A549 (cell line): ENCODE data around the gene PODXL2. TPM values are rescaled to one million over a fixed set of nuclear protein-coding genes. Genes with fewer than 3 reads are reported as not detected.

Experiments
- ATAC-seq, 2 experiments: fragments of 200-7000 bp in 1 of 2; fragments of >200 bp in 1 of 2; cut with Nextera tagmentation in 1 of 2; cut with Tn5 transposase in 1 of 2; 3 replicates each; pipeline versions ENCODE4 v1.8.0 to v1.9.1; 2018 to 2020; ENCODE audit warnings: mild to moderate bottlenecking in 1 of 2, moderate library complexity in 1 of 2
- CTCF ChIA-PET: fragments of 300-600 bp; sonication (Branson Sonifier 250); formaldehyde crosslinking; extraction: SDS; loops from one replicate; lab custom pipeline; 2021; ENCODE audit warnings: antibody characterized with exemption, inconsistent platforms; lab: Yijun Ruan, JAX
- POLR2A ChIA-PET: fragments of 350-600 bp; formaldehyde crosslinking; extraction: SDS; loops from one replicate; lab custom pipeline; 2021; ENCODE audit warnings: antibody characterized with exemption, inconsistent platforms; lab: Yijun Ruan, JAX
- DNase-seq, 2 experiments: peaks; one replicate each; pipeline versions ENCODE4 v3.0.0 to v3.0.0-alpha.2; 2011 to 2016; ENCODE audit warnings: low read depth in 1 of 2, low spot score in 1 of 2
- FAIRE-seq: peaks from 2 replicates; lab custom pipeline; 2011; peaks lifted over from hg19 to GRCh38; lab: Jason Lieb, UNC
- H3K27ac ChIP-seq, 2 experiments: fragments of >200 bp; sonication (Bioruptor Twin); formaldehyde crosslinking; 3 replicates each; pipeline ENCODE4 v1.5.1; 2016 to 2017
- H3K4me1 ChIP-seq: fragments of >200 bp; sonication (Bioruptor Twin); formaldehyde crosslinking; 3 replicates; pipeline ENCODE4 v1.6.1; 2016
- H3K4me2 ChIP-seq: fragments of >200 bp; sonication (Bioruptor Twin); formaldehyde crosslinking; 3 replicates; pipeline ENCODE4 v1.6.1; 2016
- H3K4me3 ChIP-seq: fragments of >200 bp; sonication (Bioruptor Twin); formaldehyde crosslinking; 3 replicates; pipeline ENCODE4 v1.5.1; 2016
- H3K9me3 ChIP-seq: fragments of >200 bp; sonication (Bioruptor Twin); formaldehyde crosslinking; 3 replicates; pipeline ENCODE4 v1.6.1; 2016
- CBX2 ChIP-seq: fragments of 200-600 bp; sonication (generic); IDR thresholded peaks from 2 replicates; pipeline ENCODE4 v1.6.1; 2016; ENCODE audit warnings: low read depth, mild to moderate bottlenecking, borderline replicate concordance
- CBX8 ChIP-seq: fragments of 200-600 bp; sonication (generic); IDR thresholded peaks from 2 replicates; pipeline ENCODE4 v1.6.1; 2016
- CEBPB ChIP-seq, 2 experiments: fragments of >200 bp in 1 of 2; sonication (Bioruptor Twin) in 1 of 2; formaldehyde crosslinking in 1 of 2; IDR thresholded peaks; 2 replicates each; pipeline ENCODE4 v1.6.1; 2012 to 2016
- CHD2 ChIP-seq: fragments of 150-350 bp; IDR thresholded peaks from 2 replicates; pipeline ENCODE4 v1.6.1; 2014; ENCODE audit warnings: low read length; ENCODE audit not compliant: partially characterized antibody
- CHD4 ChIP-seq: fragments of 200-600 bp; sonication (generic); IDR thresholded peaks from 2 replicates; pipeline ENCODE4 v1.6.1; 2016; ENCODE audit warnings: antibody characterized with exemption, mild to moderate bottlenecking, borderline replicate concordance
- EHF ChIP-seq: fragments of 250-450 bp; sonication (Bioruptor Pico); IDR thresholded peaks from 2 replicates; pipeline ENCODE4 v1.5.0; 2020; ENCODE audit warnings: mild to moderate bottlenecking
- FOSB ChIP-seq: fragments of 250-450 bp; sonication (Bioruptor Pico); IDR thresholded peaks from 2 replicates; pipeline ENCODE4 v1.5.0; 2020; ENCODE audit warnings: mild to moderate bottlenecking, moderate library complexity
- KDM1A ChIP-seq: fragments of 200-600 bp; sonication (generic); IDR thresholded peaks from 2 replicates; pipeline ENCODE4 v1.6.1; 2016; ENCODE audit warnings: low read depth, mild to moderate bottlenecking
- MYC ChIP-seq: IDR thresholded peaks from 2 replicates; pipeline ENCODE4 v1.6.1; 2012; ENCODE audit warnings: mild to moderate bottlenecking, inconsistent platforms, low read length, improper control_type of control experiment, borderline replicate concordance
- NR3C1 ChIP-seq: fragments of >200 bp; sonication (Bioruptor Twin); formaldehyde crosslinking; IDR thresholded peaks from 3 replicates; pipeline ENCODE4 v1.6.1; 2017
- PHF8 ChIP-seq: fragments of 200-600 bp; sonication (generic); IDR thresholded peaks from 2 replicates; pipeline ENCODE4 v1.6.1; 2016; ENCODE audit warnings: low read depth, mild to moderate bottlenecking, antibody characterized with exemption, moderate library complexity, borderline replicate concordance
- POLR2A ChIP-seq: IDR thresholded peaks from 2 replicates; pipeline ENCODE4 v1.6.1; 2012; ENCODE audit warnings: mild to moderate bottlenecking, low read length
- RAD21 ChIP-seq, 2 experiments: fragments of >200 bp in 1 of 2; sonication (Bioruptor Twin) in 1 of 2; formaldehyde crosslinking in 1 of 2; IDR thresholded peaks in 1 of 2; conservative IDR thresholded peaks in 1 of 2; 2 replicates in 1 of 2; 3 replicates in 1 of 2; pipeline ENCODE4 v1.6.1; 2012 to 2018; ENCODE audit warnings: inconsistent platforms in 1 of 2
- RCOR1 ChIP-seq: fragments of 150-350 bp; IDR thresholded peaks from 2 replicates; pipeline ENCODE4 v1.6.1; 2014; ENCODE audit warnings: antibody characterized with exemption, low read length, low read depth
- SMC3 ChIP-seq: fragments of >200 bp; sonication (Bioruptor Twin); formaldehyde crosslinking; IDR thresholded peaks from 3 replicates; pipeline ENCODE4 v1.6.1; 2018; ENCODE audit warnings: inconsistent platforms
- ZFP36 ChIP-seq: fragments of 450-650 bp; IDR thresholded peaks from 2 replicates; pipeline ENCODE4 v1.6.1; 2014; ENCODE audit warnings: borderline replicate concordance; ENCODE audit not compliant: partially characterized antibody
- WGBS: methylation state at CpG from one replicate; pipeline ENCODE4 v1.1.6; 2017; ENCODE audit errors: missing lambda C conversion rate; 5-methylcytosine and 5-hydroxymethylcytosine counted together
- polyA plus RNA-seq, 4 experiments: library from polyadenylated mRNA; depleted of rRNA in 3 of 4; stranded (reverse); fragments of >200 nt; fragmentation: RNase III in 1 of 4; extraction: RNeasy Plus Mini Kit Qiagen cat#74134 plus additional on column Dnase treatment in 1 of 4; gene quantifications; 2 replicates in 3 of 4; 3 replicates in 1 of 4; pipeline ENCODE4 v1.2.3, GENCODE V29; 2011 to 2017
- small RNA-seq, 6 experiments: library from RNA; depleted of rRNA; stranded (forward); fragments of <200 nt; gene quantifications; one replicate each; pipeline ENCODE3, GENCODE V24; 2012
- TF ChIP-seq, protein P1 (sequence below): IDR thresholded peaks from 2 replicates; pipeline ENCODE4 v1.6.1; 2012
- TF ChIP-seq, protein P2 (sequence below): fragments of 150-350 bp; IDR thresholded peaks from 2 replicates; pipeline ENCODE4 v1.6.1; 2014; ENCODE audit warnings: low read depth, mild to moderate bottlenecking, low read length

The PODXL2 gene
- polyA plus RNA-seq, 2 of the 4 experiments (the other 2 are of a cell fraction) = 4.2 to 5.5 TPM

DNA sequence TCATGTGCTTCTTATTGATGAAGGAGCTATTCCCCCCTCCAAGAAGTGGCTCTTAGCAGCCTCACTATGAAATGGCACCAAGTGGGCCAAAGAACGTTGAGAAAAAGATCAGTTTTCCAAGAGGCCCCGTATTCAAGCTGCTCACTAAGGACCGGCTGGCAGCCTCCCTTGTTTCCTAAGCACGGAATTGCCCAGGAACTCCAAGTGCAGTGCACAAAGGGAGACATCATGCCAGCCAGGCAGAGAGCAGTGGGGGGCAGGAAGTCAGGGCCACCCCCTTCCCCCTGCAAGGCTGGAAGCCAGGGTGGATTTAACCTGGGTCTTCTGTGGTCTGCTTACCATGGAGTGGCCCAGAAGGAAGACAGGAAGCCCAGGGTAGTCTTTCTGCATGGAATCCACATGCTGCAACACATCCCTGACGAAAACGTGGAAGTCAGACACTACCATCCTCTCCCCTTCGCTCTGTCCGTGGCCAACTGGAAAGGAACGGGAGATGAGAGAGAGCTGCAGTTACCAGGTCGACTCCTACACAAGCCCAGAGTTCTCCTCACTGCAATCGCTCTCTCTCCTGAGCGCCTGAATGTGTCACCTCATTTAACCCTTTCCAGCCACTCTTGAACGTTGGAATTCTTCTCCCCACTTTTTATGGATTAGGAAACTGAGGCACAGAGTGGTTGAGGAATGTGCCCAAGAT lies 93.3 kb downstream of the PODXL2 start:
- no peak for ATAC-seq
- Histone ChIP-seq H3K27ac (no peak overlapping the region), H3K4me2 (no peak overlapping the region), H3K4me1 (no peaks in the 10 kb centered on the region), H3K4me3 (no peak overlapping the region), H3K9me3 (no peaks in the 10 kb centered on the region)
- FAIRE-seq = no peak
- POLR2A ChIA-PET = no interaction called here
- DNase-seq = no peak
- CTCF ChIA-PET = interaction anchor here (0.6 kb wide), 1 partner anchor 28 kb away, joined by 5 read pairs; no protein-coding TSS in a partner anchor
- 80% methylated on average over 13 of the region's 13 CpGs for WGBS
- TF ChIP-seq CHD2 (no peak), FOSB (no peak), CBX2 (no peak), CEBPB (IDR thresholded peaks at IDR 0.05) (no peak), ZFP36 (no peak), MYC (no peak), CHD4 (no peak), RAD21 (conservative IDR thresholded peaks at IDR 0.05 in 1 of 2, IDR thresholded peaks at IDR 0.05 in 1 of 2) (no peak), RCOR1 (no peak), CBX8 (no peak), POLR2A (no peak), PHF8 (no peak), EHF (CRISPR knock-in tag) (no peak), NR3C1 (no peak), KDM1A (no peak), SMC3 (no peak)
- TF ChIP-seq, protein P1, sequence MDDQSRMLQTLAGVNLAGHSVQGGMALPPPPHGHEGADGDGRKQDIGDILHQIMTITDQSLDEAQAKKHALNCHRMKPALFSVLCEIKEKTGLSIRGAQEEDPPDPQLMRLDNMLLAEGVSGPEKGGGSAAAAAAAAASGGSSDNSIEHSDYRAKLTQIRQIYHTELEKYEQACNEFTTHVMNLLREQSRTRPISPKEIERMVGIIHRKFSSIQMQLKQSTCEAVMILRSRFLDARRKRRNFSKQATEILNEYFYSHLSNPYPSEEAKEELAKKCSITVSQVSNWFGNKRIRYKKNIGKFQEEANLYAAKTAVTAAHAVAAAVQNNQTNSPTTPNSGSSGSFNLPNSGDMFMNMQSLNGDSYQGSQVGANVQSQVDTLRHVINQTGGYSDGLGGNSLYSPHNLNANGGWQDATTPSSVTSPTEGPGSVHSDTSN = no peak
- TF ChIP-seq, protein P2, sequence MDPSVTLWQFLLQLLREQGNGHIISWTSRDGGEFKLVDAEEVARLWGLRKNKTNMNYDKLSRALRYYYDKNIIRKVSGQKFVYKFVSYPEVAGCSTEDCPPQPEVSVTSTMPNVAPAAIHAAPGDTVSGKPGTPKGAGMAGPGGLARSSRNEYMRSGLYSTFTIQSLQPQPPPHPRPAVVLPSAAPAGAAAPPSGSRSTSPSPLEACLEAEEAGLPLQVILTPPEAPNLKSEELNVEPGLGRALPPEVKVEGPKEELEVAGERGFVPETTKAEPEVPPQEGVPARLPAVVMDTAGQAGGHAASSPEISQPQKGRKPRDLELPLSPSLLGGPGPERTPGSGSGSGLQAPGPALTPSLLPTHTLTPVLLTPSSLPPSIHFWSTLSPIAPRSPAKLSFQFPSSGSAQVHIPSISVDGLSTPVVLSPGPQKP = no peak

Small RNA genes within 50 kb of the gene (small RNA-seq; reads per million reads assigned to genes)
- gene MIR7976 = 1.2 to 38.9 (median 20.7) reads per million in 6 experiments

Other genes with a start within 250 kb of the PODXL2 start
- 13.5 and 17.5 TPM in 2 replicates for gene TPRA1, start 38.5 kb upstream of the PODXL2 start, polyA plus RNA-seq (2011; rRNA removed)
- 15.3 to 21.0 TPM (median 19.5 TPM) in 3 replicates for gene TPRA1, start 38.5 kb upstream of the PODXL2 start, polyA plus RNA-seq (2017; fragmentation: RNase III; extraction: RNeasy Plus Mini Kit Qiagen cat#74134 plus additional on column Dnase treatment)
- gene MCM2, start 30.8 kb upstream of the PODXL2 start, polyA plus RNA-seq (2011; rRNA removed) = 38.7 and 40.5 TPM in 2 replicates
- 60.2 to 65.7 TPM (median 64.5 TPM) in 3 replicates for gene MCM2, start 30.8 kb upstream of the PODXL2 start, polyA plus RNA-seq (2017; fragmentation: RNase III; extraction: RNeasy Plus Mini Kit Qiagen cat#74134 plus additional on column Dnase treatment)
- 9.7 and 10.7 TPM in 2 replicates for gene ABTB1, start 43.8 kb downstream of the PODXL2 start, polyA plus RNA-seq (2011; rRNA removed)
- gene ABTB1, start 43.8 kb downstream of the PODXL2 start, polyA plus RNA-seq (2017; fragmentation: RNase III; extraction: RNeasy Plus Mini Kit Qiagen cat#74134 plus additional on column Dnase treatment) = 8.1 to 13.2 TPM (median 11.7 TPM) in 3 replicates
- gene MGLL, start 193.3 kb downstream of the PODXL2 start, polyA plus RNA-seq (2011; rRNA removed) = 38.5 and 40.2 TPM in 2 replicates
- gene MGLL, start 193.3 kb downstream of the PODXL2 start, polyA plus RNA-seq (2017; fragmentation: RNase III; extraction: RNeasy Plus Mini Kit Qiagen cat#74134 plus additional on column Dnase treatment) = 32.6 to 41.5 TPM (median 34.5 TPM) in 3 replicates